Measurements from ENCODE around the gene ISOC2.
"Not testable (repeated sequence)": the region's sequence is repeated elsewhere in the genome, so short reads cannot be mapped to it uniquely, and the experiment has no call there.

The ISOC2 gene

DNA sequence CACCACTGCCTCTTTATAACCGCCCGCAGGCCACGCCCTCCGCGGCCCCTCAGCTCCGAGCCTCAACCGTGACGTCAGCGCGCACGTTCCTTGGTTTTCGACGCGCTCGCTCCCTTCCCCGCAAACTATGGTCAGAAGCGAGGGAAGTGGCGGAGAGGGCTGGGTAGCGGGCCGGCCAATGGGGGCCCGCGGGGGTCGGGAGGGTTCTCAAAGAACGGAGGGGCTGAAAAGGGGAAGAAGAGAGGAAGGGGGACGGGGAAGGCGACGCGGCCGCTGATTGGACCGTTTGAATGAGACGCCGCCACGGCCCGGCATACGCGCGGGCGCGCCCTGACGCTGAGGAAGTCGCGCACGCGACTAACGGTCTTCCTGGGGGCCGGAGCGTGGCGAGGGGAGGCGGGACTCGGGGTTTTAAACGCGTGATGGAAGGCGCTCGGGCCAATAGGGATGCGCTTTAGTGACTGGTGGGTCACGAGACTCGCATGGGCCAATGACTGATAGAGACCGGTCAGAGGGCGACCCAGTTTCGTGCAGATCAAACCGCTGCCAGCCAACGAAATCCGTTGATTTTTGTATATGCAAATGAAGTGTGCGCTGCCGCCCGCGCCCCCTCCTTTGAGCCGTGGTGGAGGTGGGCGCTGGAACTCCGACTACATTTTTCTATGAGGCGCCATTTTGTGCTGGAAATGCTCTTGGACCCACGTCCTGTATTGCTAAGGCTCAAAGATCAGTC is 53.5 kb downstream of the ISOC2 start:
- peak overlapping the region; percentile 71 to 75 for H3K4me3 ChIP-seq (ENCODE audit: low read depth in 1 of 2, low read length in 2 of 2)
- H3K4me1 ChIP-seq (ENCODE audit: control insufficient read depth in 1 of 2, insufficient read depth in 2 of 2, low read length in 2 of 2): peaks cover 14 to 15% of the 10 kb centered on the region in 2 donors
- H3K27ac ChIP-seq (ENCODE audit: low read length): peak overlapping the region; percentile 90
- H3K27me3 ChIP-seq (ENCODE audit: low read depth, low read length): no peaks in the 10 kb centered on the region
- H3K36me3 ChIP-seq (ENCODE audit: control insufficient read depth in 1 of 2, insufficient read depth in 2 of 2, low read length in 2 of 2): peaks cover 9 to 20% of the 10 kb centered on the region in 2 donors
- no peaks in the 10 kb centered on the region for H3K9me3 ChIP-seq (ENCODE audit: control insufficient read depth in 1 of 2, low read length in 2 of 2)

DNA sequence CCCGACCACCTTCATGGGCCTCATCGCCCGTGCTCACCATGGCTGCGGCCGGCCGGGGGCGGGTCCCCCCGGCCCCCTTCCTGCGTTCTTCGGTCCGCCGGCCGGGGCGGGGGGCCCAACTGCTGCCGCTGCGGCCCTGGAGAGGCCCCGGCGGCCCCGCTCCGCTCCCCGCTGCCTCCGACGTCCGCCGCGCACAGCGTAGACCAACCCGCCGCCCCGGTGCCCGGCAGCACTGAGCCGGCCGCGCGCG is 54.0 kb downstream of the ISOC2 start, which contains the start of gene UBE2S:
Gene UBE2S, minus strand, starts transcription at position 239 of the 250 bp plus-strand sequence. Its CDS starts 199 bp downstream, at position 40.
- Histone ChIP-seq H3K36me3 (ENCODE audit: control insufficient read depth in 1 of 2, insufficient read depth in 2 of 2, low read length in 2 of 2) (peaks cover 14 to 24% of the 10 kb centered on the region in 2 donors), H3K4me3 (ENCODE audit: low read depth in 1 of 2, low read length in 2 of 2) (peak within 1 kb of the TSS; percentile 71 to 75), H3K4me1 (ENCODE audit: control insufficient read depth in 1 of 2, insufficient read depth in 2 of 2, low read length in 2 of 2) (peaks cover 14 to 15% of the 10 kb centered on the region in 2 donors), H3K27ac (ENCODE audit: low read length) (peak within 1 kb of the TSS; percentile 90)
- not testable (repeated sequence) for H3K9me3 ChIP-seq (ENCODE audit: control insufficient read depth in 1 of 2, low read length in 2 of 2); H3K27me3 ChIP-seq (ENCODE audit: low read depth, low read length)

DNA sequence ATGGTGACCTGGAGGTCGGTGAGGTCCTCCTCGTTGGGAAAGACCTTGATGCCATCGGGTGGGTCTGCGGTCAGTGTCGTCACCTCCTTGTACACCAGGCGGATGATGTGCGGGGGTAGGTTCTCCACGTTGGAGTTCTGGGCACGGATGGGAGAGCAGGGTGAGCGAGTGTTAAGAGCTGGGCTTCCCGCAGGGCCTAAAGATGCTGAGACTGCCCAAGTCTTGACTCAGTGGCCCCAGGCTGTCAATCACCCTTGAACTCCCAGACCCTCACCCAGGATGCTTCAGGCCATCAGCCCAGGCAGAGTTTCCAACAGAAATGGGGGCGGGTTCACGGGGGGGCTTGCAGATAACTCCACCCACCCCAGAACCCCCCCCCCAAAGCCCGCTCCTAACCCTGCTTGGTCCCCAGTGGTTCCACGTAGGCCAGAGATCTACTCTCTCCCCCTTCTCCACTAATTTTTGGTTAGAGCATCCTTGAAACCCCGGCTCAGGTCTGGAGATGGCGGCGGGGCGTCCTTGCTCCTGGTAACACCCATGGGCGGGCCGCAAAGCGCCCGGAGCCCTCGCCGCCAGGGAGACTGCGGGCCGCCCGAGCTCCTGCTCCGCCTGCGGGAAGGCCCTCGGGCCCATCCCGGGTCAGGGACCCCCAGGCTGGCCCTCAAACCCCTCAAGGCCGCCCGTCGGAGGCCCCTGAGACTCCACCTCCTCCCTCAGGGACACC is 54.5 kb downstream of the ISOC2 start:
- no peaks in the 10 kb centered on the region for H3K27me3 ChIP-seq (ENCODE audit: low read depth, low read length)
- peaks cover 14 to 15% of the 10 kb centered on the region in 2 donors for H3K4me1 ChIP-seq (ENCODE audit: control insufficient read depth in 1 of 2, insufficient read depth in 2 of 2, low read length in 2 of 2)
- no peaks in the 10 kb centered on the region for H3K9me3 ChIP-seq (ENCODE audit: control insufficient read depth in 1 of 2, low read length in 2 of 2)
- H3K27ac ChIP-seq (ENCODE audit: low read length): peak overlapping the region; percentile 63
- peak overlapping the region; percentile 63 to 75 for H3K4me3 ChIP-seq (ENCODE audit: low read depth in 1 of 2, low read length in 2 of 2)
- peaks cover 19 to 29% of the 10 kb centered on the region in 2 donors for H3K36me3 ChIP-seq (ENCODE audit: control insufficient read depth in 1 of 2, insufficient read depth in 2 of 2, low read length in 2 of 2)

DNA sequence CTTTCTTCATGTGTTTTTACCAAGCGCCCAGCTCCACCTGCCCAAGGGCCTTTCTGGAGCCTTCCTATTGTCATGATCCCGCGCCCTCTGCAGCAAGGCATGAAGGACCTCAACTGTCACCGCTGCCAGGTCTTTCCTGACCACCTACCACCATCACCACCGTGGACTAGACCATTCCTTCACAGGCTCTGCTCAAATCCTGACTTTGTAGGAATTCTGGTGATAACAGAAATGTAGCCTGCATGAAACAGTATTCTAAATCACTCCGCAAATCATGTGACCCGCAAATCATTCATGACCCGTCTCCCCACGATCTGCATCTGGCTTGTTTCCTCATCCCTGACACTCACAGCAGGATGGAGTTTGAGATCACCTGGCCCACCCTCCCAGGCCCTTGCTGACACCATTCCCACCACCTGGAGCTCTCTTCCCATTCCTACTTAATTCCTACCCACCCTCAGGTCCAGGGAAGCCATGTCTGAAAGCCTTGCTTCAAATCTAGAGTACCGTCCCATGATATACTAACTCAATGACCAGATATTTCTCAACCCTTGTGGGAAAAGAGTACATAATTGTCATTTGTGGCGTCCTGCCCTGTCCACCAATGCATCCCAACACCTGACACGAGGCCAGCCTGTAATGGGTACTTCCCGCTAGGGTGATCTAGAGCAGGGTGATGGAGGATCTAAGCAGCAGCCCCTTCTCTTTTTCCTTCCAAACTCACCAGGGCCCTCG is 55.2 kb downstream of the ISOC2 start:
- no peaks in the 10 kb centered on the region for H3K9me3 ChIP-seq (ENCODE audit: control insufficient read depth in 1 of 2, low read length in 2 of 2)
- H3K4me3 ChIP-seq (ENCODE audit: low read depth in 1 of 2, low read length in 2 of 2): peak overlapping the region; percentile 63 to 75
- H3K4me1 ChIP-seq (ENCODE audit: control insufficient read depth in 1 of 2, insufficient read depth in 2 of 2, low read length in 2 of 2): peaks cover 14 to 15% of the 10 kb centered on the region in 2 donors
- H3K27me3 ChIP-seq (ENCODE audit: low read depth, low read length): no peaks in the 10 kb centered on the region
- no peak overlapping the region for H3K27ac ChIP-seq (ENCODE audit: low read length)
- peaks cover 25 to 32% of the 10 kb centered on the region in 2 donors for H3K36me3 ChIP-seq (ENCODE audit: control insufficient read depth in 1 of 2, insufficient read depth in 2 of 2, low read length in 2 of 2)

DNA sequence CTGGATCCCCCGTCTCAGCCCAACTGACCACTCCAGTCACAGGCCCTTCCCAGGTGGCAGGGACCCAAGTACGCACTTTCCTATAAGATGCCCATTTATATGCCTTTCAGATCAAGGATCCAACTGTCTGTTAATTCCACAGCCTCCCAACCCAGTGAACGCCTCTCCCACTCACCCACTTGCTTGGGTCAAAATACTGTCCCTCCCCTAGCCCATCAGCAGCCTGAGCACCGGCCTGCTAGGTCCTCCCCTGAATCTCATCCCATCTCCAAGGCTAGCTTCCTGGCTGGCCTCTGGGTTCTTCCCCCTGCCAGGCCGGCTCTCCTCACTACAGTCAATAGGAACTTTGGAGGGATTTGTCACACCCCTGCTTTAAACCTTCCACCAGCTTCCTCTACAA is 55.8 kb downstream of the ISOC2 start:
- Histone ChIP-seq H3K4me1 (ENCODE audit: control insufficient read depth in 1 of 2, insufficient read depth in 2 of 2, low read length in 2 of 2) (peaks cover 14 to 15% of the 10 kb centered on the region in 2 donors), H3K4me3 (ENCODE audit: low read depth in 1 of 2, low read length in 2 of 2) (no peak overlapping the region), H3K27ac (ENCODE audit: low read length) (no peak overlapping the region), H3K27me3 (ENCODE audit: low read depth, low read length) (no peaks in the 10 kb centered on the region), H3K9me3 (ENCODE audit: control insufficient read depth in 1 of 2, low read length in 2 of 2) (no peaks in the 10 kb centered on the region), H3K36me3 (ENCODE audit: control insufficient read depth in 1 of 2, insufficient read depth in 2 of 2, low read length in 2 of 2) (peaks cover 30 to 37% of the 10 kb centered on the region in 2 donors)
